Muscle layer of colon (tissue), 2 donors: ENCODE measurements around the gene HAUS5.

Experiments
- H3K27ac ChIP-seq: one replicate; pipeline ENCODE4 v1.7.0; 2013; ENCODE audit warnings: low read depth, mild to moderate bottlenecking, low read length, moderate library complexity
- H3K27me3 ChIP-seq, 2 donors: one replicate each; pipeline ENCODE4 v1.7.0; 2013; ENCODE audit warnings: low read length in 2 of 2, mild to moderate bottlenecking in 2 of 2; ENCODE audit not compliant: insufficient read depth in 2 of 2, control insufficient read depth in 1 of 2
- H3K36me3 ChIP-seq: one replicate; pipeline ENCODE4 v1.7.0; 2013; ENCODE audit warnings: mild to moderate bottlenecking, low read length; ENCODE audit not compliant: insufficient read depth
- H3K4me1 ChIP-seq: one replicate; pipeline ENCODE4 v1.7.0; 2013; ENCODE audit warnings: mild to moderate bottlenecking, low read length; ENCODE audit not compliant: insufficient read depth
- H3K4me3 ChIP-seq, 2 donors: one replicate each; pipeline ENCODE4 v1.7.0; 2013; ENCODE audit warnings: low read length in 2 of 2, low read depth in 1 of 2, mild to moderate bottlenecking in 1 of 2, moderate library complexity in 1 of 2
- H3K9ac ChIP-seq: one replicate; pipeline ENCODE4 v1.7.0; 2013; ENCODE audit warnings: low read length
- H3K9me3 ChIP-seq: one replicate; pipeline ENCODE4 v1.7.0; 2013; ENCODE audit warnings: mild to moderate bottlenecking, low read length
- donor health status: abdominal sarcoma.
- donor health status: Adenocarcinoma of cecum.

HAUS5 gene

DNA sequence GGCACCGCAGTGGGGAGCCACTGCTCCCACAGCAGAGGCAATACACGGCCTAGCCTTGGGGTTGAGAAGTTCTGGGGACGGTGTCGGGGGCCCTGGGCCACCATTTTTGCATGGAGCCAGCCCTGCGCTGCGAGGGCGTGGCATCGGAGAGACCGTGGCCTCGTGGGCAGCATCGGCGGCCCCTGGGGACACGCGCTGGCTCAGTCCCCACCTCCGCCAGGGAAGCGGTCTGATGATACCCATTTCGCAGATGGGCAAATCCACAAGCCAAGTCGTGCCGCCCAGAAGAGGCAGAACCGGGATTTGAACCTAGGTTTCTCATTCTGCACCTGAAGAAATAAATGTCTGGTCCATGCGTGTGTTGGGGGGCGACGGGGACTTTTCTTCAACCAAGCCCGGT lies 52.6 kb downstream of the HAUS5 start:
- H3K36me3 ChIP-seq, result peaks cover 10% of the 10 kb centered on the region
- H3K9ac ChIP-seq, result no peak overlapping the region
- no peak overlapping the region for H3K4me3 ChIP-seq
- H3K4me1 ChIP-seq, result no peaks in the 10 kb centered on the region
- no peaks in the 10 kb centered on the region for H3K27me3 ChIP-seq
- no peak overlapping the region for H3K27ac ChIP-seq
- no peaks in the 10 kb centered on the region for H3K9me3 ChIP-seq

DNA sequence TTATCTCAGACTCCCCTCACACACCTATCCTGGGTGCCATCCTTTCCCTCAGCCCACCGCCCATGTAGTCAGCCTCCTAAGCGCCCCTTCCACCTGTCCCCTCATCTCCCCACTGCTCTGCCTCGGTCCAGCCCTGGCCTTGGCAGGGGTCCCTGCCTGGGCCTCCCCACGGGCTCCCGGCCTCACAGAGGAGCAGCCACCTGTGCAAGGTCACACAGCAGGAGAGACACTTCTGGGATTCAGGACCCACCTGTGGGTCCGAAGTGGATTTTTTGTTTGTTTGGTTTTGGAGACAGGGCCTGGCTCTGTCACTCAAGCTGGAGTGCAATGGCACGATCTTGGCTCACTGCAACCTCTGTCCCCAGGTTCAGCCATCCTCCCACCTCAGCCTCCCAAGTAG lies 53.1 kb downstream of the HAUS5 start:
- Histone ChIP-seq H3K36me3 (peaks cover 8% of the 10 kb centered on the region), H3K27me3 (no peaks in the 10 kb centered on the region), H3K4me1 (no peaks in the 10 kb centered on the region), H3K9ac (no peak overlapping the region), H3K27ac (no peak overlapping the region), H3K4me3 (no peak overlapping the region), H3K9me3 (no peaks in the 10 kb centered on the region)

DNA sequence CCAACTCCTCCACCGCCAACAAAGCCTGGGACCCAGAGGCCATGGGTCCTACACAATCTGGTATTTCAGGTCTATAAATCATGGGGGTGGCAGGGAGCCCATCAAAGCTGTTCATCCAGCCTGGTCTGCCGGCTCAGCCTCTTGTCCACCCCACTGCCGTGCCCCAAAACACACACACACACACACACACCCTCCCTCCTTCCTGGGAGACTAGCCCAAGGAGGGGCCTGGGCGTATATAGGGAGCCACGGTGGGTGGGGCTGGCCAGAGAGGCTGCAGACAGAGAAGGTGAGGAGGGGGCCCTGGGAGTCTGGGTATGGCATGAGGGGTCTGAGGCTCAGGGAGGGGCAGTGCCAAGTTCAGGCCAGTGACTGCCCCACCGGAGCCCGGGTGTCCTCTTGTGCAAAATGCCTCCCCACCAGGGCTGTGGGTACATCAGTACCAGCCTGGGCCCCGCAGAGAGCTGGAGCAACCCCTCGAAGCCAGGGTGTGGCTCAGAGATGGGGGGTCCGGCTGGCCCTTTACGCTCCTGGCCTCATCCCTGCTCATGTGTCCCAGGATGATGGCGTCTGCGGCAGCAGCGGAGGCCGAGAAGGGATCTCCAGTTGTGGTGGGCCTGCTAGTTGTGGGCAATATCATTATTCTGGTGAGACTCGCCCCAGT lies 53.8 kb downstream of the HAUS5 start, which contains the start of gene UPK1A:
Gene UPK1A (plus strand): TSS at position 267 of the 663 bp plus-strand sequence. CDS start 296 bp downstream, at position 563.
- no peak within 1 kb of the TSS for H3K9ac ChIP-seq
- no peaks in the 10 kb centered on the region for H3K27me3 ChIP-seq
- H3K4me1 ChIP-seq, result no peaks in the 10 kb centered on the region
- no peaks in the 10 kb centered on the region for H3K9me3 ChIP-seq
- peaks cover 8% of the 10 kb centered on the region for H3K36me3 ChIP-seq
- H3K27ac ChIP-seq, result no peak within 1 kb of the TSS
- H3K4me3 ChIP-seq, result no peak within 1 kb of the TSS

DNA sequence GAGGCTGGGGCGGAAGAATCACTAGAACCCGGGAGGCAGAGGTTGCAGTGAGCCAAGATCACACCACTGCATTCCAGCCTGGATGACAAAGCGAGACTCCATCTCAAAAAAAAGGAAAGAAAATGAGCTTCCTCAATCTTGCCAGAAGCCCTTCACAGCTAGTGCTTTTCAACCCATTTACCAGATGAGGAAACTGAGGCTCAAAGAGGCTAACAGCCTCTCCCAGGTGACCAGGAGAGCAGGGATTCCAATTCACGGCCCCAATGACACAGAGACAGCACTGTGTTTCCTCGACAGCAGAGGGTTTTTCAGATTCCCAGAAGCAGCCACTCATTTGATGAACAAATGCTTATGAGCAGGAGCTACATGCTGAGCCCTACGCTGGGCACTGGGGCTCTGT lies 57.0 kb downstream of the HAUS5 start:
- Histone ChIP-seq H3K4me3 (no peak overlapping the region), H3K9ac (no peak overlapping the region), H3K36me3 (no peaks in the 10 kb centered on the region), H3K27me3 (peaks cover 6 to 11% of the 10 kb centered on the region in 2 donors), H3K27ac (no peak overlapping the region), H3K9me3 (no peaks in the 10 kb centered on the region), H3K4me1 (no peaks in the 10 kb centered on the region)

DNA sequence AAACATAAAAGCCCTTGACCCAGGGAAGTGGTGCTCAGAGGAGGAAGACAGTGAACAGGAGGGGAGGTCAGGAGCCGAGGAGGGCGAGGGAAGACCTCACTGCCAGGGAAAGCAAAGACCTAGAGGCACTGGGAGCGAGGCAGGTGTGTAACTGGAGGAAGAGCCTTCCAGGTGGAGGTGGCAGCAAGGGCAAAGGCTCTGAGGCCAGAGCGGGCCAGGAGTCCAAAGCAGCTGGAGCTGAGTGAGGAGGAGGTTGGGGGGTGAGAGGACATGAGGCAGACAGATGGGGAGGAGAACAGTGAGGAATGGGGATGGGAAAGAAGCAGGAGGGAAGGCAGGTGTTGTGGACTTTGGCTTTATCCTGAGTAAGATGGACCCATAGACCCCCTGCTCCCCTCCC lies 57.4 kb downstream of the HAUS5 start:
- Histone ChIP-seq H3K4me1 (no peaks in the 10 kb centered on the region), H3K9ac (no peak overlapping the region), H3K36me3 (no peaks in the 10 kb centered on the region), H3K4me3 (no peak overlapping the region), H3K9me3 (no peaks in the 10 kb centered on the region), H3K27ac (no peak overlapping the region), H3K27me3 (peaks cover 6 to 11% of the 10 kb centered on the region in 2 donors)

DNA sequence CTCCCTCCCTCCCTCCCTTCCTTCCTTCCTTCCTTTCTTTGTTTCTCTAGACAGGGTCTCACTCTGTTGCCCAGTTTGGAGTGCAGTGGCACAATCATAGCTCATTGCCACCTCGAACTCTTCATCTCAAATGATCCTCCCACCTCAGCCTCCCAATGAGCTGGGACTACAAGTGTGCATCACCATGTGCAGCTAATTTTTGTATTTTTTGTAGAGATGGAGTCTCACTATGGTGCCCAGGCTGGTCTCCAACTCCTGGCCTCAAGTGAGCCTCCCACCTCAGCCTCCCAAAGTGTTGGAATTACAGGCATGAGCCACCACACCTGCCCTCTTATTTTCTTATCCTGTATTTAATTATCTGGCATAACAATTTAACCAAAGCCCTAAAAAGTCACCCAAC lies 58.2 kb downstream of the HAUS5 start:
- Histone ChIP-seq H3K27ac (no peak overlapping the region), H3K4me3 (no peak overlapping the region), H3K27me3 (peaks cover 6 to 11% of the 10 kb centered on the region in 2 donors), H3K9me3 (no peaks in the 10 kb centered on the region), H3K9ac (no peak overlapping the region), H3K36me3 (no peaks in the 10 kb centered on the region), H3K4me1 (no peaks in the 10 kb centered on the region)

DNA sequence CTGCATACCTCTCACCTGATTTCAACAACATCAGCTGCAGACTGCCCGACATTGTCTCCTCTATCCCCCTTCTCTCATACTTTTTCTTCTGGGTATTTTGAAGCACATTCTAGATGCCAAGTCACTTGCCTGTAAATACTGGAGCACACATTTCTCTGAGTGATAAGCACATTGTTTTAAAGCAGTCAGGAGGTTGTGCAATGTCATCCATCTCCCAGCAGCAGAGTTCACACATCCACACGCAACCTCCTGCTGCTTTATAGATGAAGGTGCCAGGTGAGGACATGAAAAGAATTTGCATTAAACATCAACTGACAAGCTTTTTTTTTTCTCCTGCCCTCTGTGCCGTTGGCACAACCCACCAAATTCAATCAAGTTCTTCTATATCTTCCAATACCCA lies 59.3 kb downstream of the HAUS5 start:
- H3K9ac ChIP-seq, result no peak overlapping the region
- H3K9me3 ChIP-seq, result no peaks in the 10 kb centered on the region
- peaks cover 6 to 14% of the 10 kb centered on the region in 2 donors for H3K27me3 ChIP-seq
- H3K4me3 ChIP-seq, result no peak overlapping the region
- H3K4me1 ChIP-seq, result no peaks in the 10 kb centered on the region
- no peaks in the 10 kb centered on the region for H3K36me3 ChIP-seq
- no peak overlapping the region for H3K27ac ChIP-seq

DNA sequence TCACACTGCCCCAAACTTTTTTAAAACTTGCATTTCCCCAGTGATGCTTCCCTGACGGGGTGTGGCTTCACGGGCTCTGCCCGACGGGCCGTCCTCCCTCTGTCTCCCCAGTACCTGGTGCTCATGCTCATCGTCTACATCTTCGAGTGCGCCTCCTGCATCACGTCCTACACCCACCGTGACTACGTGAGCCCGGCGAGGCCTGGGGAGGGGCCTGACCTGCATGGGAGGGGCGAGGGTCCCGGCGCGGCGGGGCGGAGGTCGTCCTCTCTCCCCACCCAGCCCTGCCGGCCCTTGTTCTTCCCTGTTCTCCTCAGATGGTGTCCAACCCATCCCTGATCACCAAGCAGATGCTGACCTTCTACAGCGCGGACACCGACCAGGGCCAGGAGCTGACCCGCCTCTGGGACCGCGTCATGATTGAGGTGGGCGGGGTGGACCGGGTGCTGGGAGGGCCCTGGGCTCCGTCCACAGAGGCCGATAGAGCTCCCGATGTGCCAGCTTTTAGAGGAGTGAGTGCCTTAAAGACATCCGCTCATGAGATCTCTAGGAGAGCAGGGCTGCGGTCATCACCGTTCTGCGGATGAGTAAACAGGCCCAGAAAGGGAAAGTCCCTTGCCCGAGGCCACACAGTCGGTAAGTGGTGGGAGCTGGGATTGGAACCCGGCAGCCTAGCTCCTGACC lies 60.7 kb downstream of the HAUS5 start:
- peak overlapping the region in 1 of 2 donors; percentile 18 for H3K4me3 ChIP-seq
- no peak overlapping the region for H3K27ac ChIP-seq
- H3K9me3 ChIP-seq, result no peaks in the 10 kb centered on the region
- peaks cover 6 to 14% of the 10 kb centered on the region in 2 donors for H3K27me3 ChIP-seq
- no peak overlapping the region for H3K9ac ChIP-seq
- no peaks in the 10 kb centered on the region for H3K4me1 ChIP-seq
- no peaks in the 10 kb centered on the region for H3K36me3 ChIP-seq
